ENCODE results near the gene TNIK. TPM values are rescaled to one million over a fixed set of nuclear protein-coding genes. Genes with fewer than 3 reads are reported as not detected.
A peak's percentile ranks its signal among the peaks of the same experiment; 100 is the strongest.

The TNIK gene
- total and polyA plus RNA-seq, 5 donors, result 8.1 to 27.4 (median 21.6) TPM

- DNase-seq, result no peak
- peaks cover 6% of the 10 kb centered on the region for H3K4me1 ChIP-seq (ENCODE audit: control insufficient read depth, insufficient read depth, low read length)
- WGBS, result 88% methylated on average over 3 of the region's 3 CpGs
- intact Hi-C loops (cut with DNase I), result no loop called here
- H3K4me3 ChIP-seq (ENCODE audit: low read length), result no peak overlapping the region
- ATAC-seq, result no peak
- H3K27ac ChIP-seq (ENCODE audit: low read length), result no peak overlapping the region
- no peaks in the 10 kb centered on the region for H3K9me3 ChIP-seq (ENCODE audit: control insufficient read depth, low read length)
- H3K27me3 ChIP-seq (ENCODE audit: control insufficient read depth, insufficient read depth), result no peaks in the 10 kb centered on the region
Measured at GRCh38 chr3:171335559-171335958, 124.6 kb downstream of the TNIK start.

GRCh38 chr3:171334465-171334811 lies 125.8 kb downstream of the TNIK start:
- H3K4me1 ChIP-seq (ENCODE audit: control insufficient read depth, insufficient read depth, low read length), result peaks cover 6% of the 10 kb centered on the region

GRCh38 chr3:171333784-171334464 lies 126.3 kb downstream of the TNIK start:
- H3K4me1 ChIP-seq (ENCODE audit: control insufficient read depth, insufficient read depth, low read length), result peaks cover 6% of the 10 kb centered on the region
- H3K27ac ChIP-seq (ENCODE audit: low read length), result peak overlapping the region; percentile 28
- intact Hi-C loops (cut with DNase I), result no loop called here
- DNase-seq (no peak), ATAC-seq (peak; percentile 30 to 40)
- no peaks in the 10 kb centered on the region for H3K9me3 ChIP-seq (ENCODE audit: control insufficient read depth, low read length)
- no peak overlapping the region for H3K4me3 ChIP-seq (ENCODE audit: low read length)
- 71% methylated on average over 9 of the region's 9 CpGs for WGBS
- H3K27me3 ChIP-seq (ENCODE audit: control insufficient read depth, insufficient read depth), result no peaks in the 10 kb centered on the region

More at GRCh38 chr3:171334465-171334811, 125.8 kb downstream of the TNIK start:
- Histone ChIP-seq H3K27ac (ENCODE audit: low read length) (peak overlapping the region; percentile 28), H3K27me3 (ENCODE audit: control insufficient read depth, insufficient read depth) (no peaks in the 10 kb centered on the region), H3K4me3 (ENCODE audit: low read length) (no peak overlapping the region), H3K9me3 (ENCODE audit: control insufficient read depth, low read length) (no peaks in the 10 kb centered on the region)
- intact Hi-C loops (cut with DNase I), result no loop called here
- DNase-seq (peak in 1 of 3 donors; percentile 55), ATAC-seq (peak; percentile 74 to 76)
- 44% methylated on average over 2 of the region's 2 CpGs for WGBS

- intact Hi-C loops (cut with DNase I), result no loop called here
- Histone ChIP-seq H3K4me3 (ENCODE audit: low read length) (no peak overlapping the region), H3K4me1 (ENCODE audit: control insufficient read depth, insufficient read depth, low read length) (peaks cover 6% of the 10 kb centered on the region), H3K27me3 (ENCODE audit: control insufficient read depth, insufficient read depth) (no peaks in the 10 kb centered on the region), H3K9me3 (ENCODE audit: control insufficient read depth, low read length) (no peaks in the 10 kb centered on the region), H3K27ac (ENCODE audit: low read length) (peak overlapping the region; percentile 12)
- 91% methylated on average over 3 of the region's 3 CpGs for WGBS
- ATAC-seq (no peak), DNase-seq (no peak)
Measured at GRCh38 chr3:171330938-171331337, 129.3 kb downstream of the TNIK start.

GRCh38 chr3:171329746-171330145 lies 130.5 kb downstream of the TNIK start:
- ATAC-seq (no peak), DNase-seq (no peak)
- intact Hi-C loops (cut with DNase I), result loop anchor here in 1 of 4 donors (10.0 kb wide), 1 partner anchor 125 kb away; no protein-coding TSS in a partner anchor
- H3K27ac ChIP-seq (ENCODE audit: low read length), result no peak overlapping the region
- WGBS, result 59% methylated on average over 4 of the region's 4 CpGs
- no peaks in the 10 kb centered on the region for H3K27me3 ChIP-seq (ENCODE audit: control insufficient read depth, insufficient read depth)
- no peak overlapping the region for H3K4me3 ChIP-seq (ENCODE audit: low read length)
- no peaks in the 10 kb centered on the region for H3K9me3 ChIP-seq (ENCODE audit: control insufficient read depth, low read length)
- H3K4me1 ChIP-seq (ENCODE audit: control insufficient read depth, insufficient read depth, low read length), result peaks cover 6% of the 10 kb centered on the region

GRCh38 chr3:171328419-171329082 lies 131.7 kb downstream of the TNIK start:
- intact Hi-C loops (cut with DNase I), result loop anchor here in 1 of 4 donors (10.0 kb wide), 1 partner anchor 126 kb away; no protein-coding TSS in a partner anchor
- peak; percentile 32 to 39 for ATAC-seq
- Histone ChIP-seq H3K27ac (ENCODE audit: low read length) (no peak overlapping the region), H3K27me3 (ENCODE audit: control insufficient read depth, insufficient read depth) (no peaks in the 10 kb centered on the region), H3K4me1 (ENCODE audit: control insufficient read depth, insufficient read depth, low read length) (peaks cover 2% of the 10 kb centered on the region), H3K9me3 (ENCODE audit: control insufficient read depth, low read length) (no peaks in the 10 kb centered on the region), H3K4me3 (ENCODE audit: low read length) (no peak overlapping the region)
- DNase-seq, result peak in 1 of 3 donors; percentile 49
- WGBS, result 56% methylated on average over 3 of the region's 3 CpGs

GRCh38 chr3:171327441-171328174 lies 132.6 kb downstream of the TNIK start:
- DNase-seq (no peak), ATAC-seq (no peak)
- no peaks in the 10 kb centered on the region for H3K9me3 ChIP-seq (ENCODE audit: control insufficient read depth, low read length)
- no peak overlapping the region for H3K4me3 ChIP-seq (ENCODE audit: low read length)
- no peak overlapping the region for H3K27ac ChIP-seq (ENCODE audit: low read length)
- no peaks in the 10 kb centered on the region for H3K27me3 ChIP-seq (ENCODE audit: control insufficient read depth, insufficient read depth)
- intact Hi-C loops (cut with DNase I), result loop anchor here in 1 of 4 donors (10.0 kb wide), 1 partner anchor 127 kb away; no protein-coding TSS in a partner anchor
- H3K4me1 ChIP-seq (ENCODE audit: control insufficient read depth, insufficient read depth, low read length), result peaks cover 2% of the 10 kb centered on the region
- 95% methylated on average over 7 of the region's 7 CpGs for WGBS

GRCh38 chr3:171326717-171327440 lies 133.3 kb downstream of the TNIK start:
- DNase-seq (no peak), ATAC-seq (no peak)
- Histone ChIP-seq H3K4me1 (ENCODE audit: control insufficient read depth, insufficient read depth, low read length) (peaks cover 2% of the 10 kb centered on the region), H3K4me3 (ENCODE audit: low read length) (no peak overlapping the region), H3K9me3 (ENCODE audit: control insufficient read depth, low read length) (no peaks in the 10 kb centered on the region), H3K27ac (ENCODE audit: low read length) (no peak overlapping the region), H3K27me3 (ENCODE audit: control insufficient read depth, insufficient read depth) (no peaks in the 10 kb centered on the region)
- 88% methylated on average over 1 of the region's 1 CpG for WGBS
- intact Hi-C loops (cut with DNase I), result loop anchor here in 1 of 4 donors (10.0 kb wide), 1 partner anchor 128 kb away; no protein-coding TSS in a partner anchor

GRCh38 chr3:171323938-171324536 lies 136.2 kb downstream of the TNIK start:
- H3K27ac ChIP-seq (ENCODE audit: low read length), result peak overlapping the region; percentile 15
- no peak for DNase-seq
- no peaks in the 10 kb centered on the region for H3K27me3 ChIP-seq (ENCODE audit: control insufficient read depth, insufficient read depth)
- H3K4me3 ChIP-seq (ENCODE audit: low read length), result no peak overlapping the region
- 39% methylated on average over 3 of the region's 3 CpGs for WGBS
- intact Hi-C loops (cut with DNase I), result loop anchor here in 1 of 4 donors (10.0 kb wide), 1 partner anchor 131 kb away; no protein-coding TSS in a partner anchor
- H3K4me1 ChIP-seq (ENCODE audit: control insufficient read depth, insufficient read depth, low read length), result peaks cover 2% of the 10 kb centered on the region
- no peaks in the 10 kb centered on the region for H3K9me3 ChIP-seq (ENCODE audit: control insufficient read depth, low read length)
- peak; percentile 32 to 54 for ATAC-seq
